ENCODE data around the gene FANCG. TPM values are rescaled to one million over a fixed set of nuclear protein-coding genes. Genes with fewer than 3 reads are reported as not detected.

The FANCG gene
- total RNA-seq, 4 donors from 2014 or later = 14.4 to 40.4 (median 22.2) TPM

GRCh38 chr9:35044071-35044470 is 35.7 kb downstream of the FANCG start:
- no peak overlapping the region for H3K4me3 ChIP-seq
- H3K36me3 ChIP-seq = peaks cover 0 to 33% (median 0%) of the 10 kb centered on the region in 3 donors
- H3K27ac ChIP-seq = no peak overlapping the region
- H3K4me1 ChIP-seq = no peaks in the 10 kb centered on the region
- DNase-seq = no peak
- no peak for TF ChIP-seq POLR2A (IDR thresholded peaks at IDR 0.05)
- TF ChIP-seq, protein P1, sequence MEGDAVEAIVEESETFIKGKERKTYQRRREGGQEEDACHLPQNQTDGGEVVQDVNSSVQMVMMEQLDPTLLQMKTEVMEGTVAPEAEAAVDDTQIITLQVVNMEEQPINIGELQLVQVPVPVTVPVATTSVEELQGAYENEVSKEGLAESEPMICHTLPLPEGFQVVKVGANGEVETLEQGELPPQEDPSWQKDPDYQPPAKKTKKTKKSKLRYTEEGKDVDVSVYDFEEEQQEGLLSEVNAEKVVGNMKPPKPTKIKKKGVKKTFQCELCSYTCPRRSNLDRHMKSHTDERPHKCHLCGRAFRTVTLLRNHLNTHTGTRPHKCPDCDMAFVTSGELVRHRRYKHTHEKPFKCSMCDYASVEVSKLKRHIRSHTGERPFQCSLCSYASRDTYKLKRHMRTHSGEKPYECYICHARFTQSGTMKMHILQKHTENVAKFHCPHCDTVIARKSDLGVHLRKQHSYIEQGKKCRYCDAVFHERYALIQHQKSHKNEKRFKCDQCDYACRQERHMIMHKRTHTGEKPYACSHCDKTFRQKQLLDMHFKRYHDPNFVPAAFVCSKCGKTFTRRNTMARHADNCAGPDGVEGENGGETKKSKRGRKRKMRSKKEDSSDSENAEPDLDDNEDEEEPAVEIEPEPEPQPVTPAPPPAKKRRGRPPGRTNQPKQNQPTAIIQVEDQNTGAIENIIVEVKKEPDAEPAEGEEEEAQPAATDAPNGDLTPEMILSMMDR (IDR thresholded peaks at IDR 0.05) = no peak
- H3K27me3 ChIP-seq = no peaks in the 10 kb centered on the region
- no peaks in the 10 kb centered on the region for H3K9me3 ChIP-seq

DNA sequence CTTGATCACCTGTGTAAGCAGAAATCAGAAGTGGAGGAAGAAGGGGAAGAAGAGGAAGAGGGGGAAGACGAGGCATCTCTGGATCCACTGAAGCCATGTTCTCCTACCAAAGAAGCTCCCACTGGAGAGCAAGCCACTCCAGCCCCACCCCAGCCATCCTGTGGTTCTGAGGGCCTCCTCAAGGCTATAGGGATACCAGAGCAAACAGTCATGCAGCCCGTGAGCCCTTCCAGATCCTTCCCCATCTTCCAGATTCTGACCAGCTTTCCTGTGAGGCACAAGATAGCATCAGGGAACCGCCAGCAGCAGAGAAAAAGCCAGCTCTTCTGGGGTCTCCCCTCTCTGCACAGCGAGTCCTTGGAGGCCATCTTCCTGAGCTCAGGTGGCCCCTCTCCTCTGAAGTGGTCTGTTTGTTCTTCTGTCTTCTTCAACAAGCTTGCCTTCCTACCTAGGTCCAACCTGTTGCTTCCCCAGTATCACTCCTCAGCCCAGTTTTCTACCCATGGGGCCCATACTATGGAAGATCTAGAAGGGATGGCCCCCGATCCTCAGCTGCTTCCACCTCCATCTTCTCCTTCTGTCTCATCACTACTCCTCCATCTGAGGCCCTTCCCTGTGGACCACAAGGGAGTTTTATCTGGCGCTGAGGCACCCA is 36.7 kb downstream of the FANCG start:
- Histone ChIP-seq H3K27me3 (no peaks in the 10 kb centered on the region), H3K36me3 (peaks cover 0 to 27% (median 0%) of the 10 kb centered on the region in 3 donors), H3K27ac (no peak overlapping the region), H3K4me3 (no peak overlapping the region), H3K9me3 (no peaks in the 10 kb centered on the region), H3K4me1 (no peaks in the 10 kb centered on the region)
- TF ChIP-seq, protein P1 (IDR thresholded peaks at IDR 0.05) = no peak
- TF ChIP-seq POLR2A (IDR thresholded peaks at IDR 0.05) = no peak
- DNase-seq = no peak

DNA sequence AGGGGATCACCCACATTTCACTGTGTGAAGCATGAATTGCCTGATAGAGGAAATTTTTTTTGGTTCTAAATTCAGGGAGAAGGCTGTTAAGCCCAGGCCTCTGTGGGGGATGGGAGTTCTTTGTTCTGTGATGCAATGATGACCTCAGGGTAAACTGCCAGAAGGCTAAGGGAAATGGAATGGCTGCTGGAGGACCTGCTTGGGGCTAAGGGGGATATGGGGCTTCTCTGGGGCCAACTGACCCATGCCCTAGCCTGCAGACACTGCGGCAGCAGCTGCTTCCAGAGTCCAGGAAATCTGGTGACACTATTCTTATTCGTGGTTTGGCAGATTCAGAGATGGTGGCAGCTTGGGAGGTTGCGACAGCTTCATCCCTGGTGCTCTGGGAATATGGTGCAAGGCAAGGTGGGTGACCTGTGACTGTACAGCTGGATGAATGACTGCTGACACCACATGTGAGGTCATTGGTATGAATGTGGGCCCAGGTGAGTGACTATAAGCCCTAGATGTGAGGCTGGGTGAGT is 37.6 kb downstream of the FANCG start:
- no peak overlapping the region for H3K4me3 ChIP-seq
- no peaks in the 10 kb centered on the region for H3K27me3 ChIP-seq
- H3K9me3 ChIP-seq = no peaks in the 10 kb centered on the region
- H3K27ac ChIP-seq = no peak overlapping the region
- peaks cover 0 to 27% (median 0%) of the 10 kb centered on the region in 3 donors for H3K36me3 ChIP-seq
- no peaks in the 10 kb centered on the region for H3K4me1 ChIP-seq
- no peak for DNase-seq
- no peak for TF ChIP-seq POLR2A (IDR thresholded peaks at IDR 0.05)
- TF ChIP-seq, protein P1 (IDR thresholded peaks at IDR 0.05) = no peak

DNA sequence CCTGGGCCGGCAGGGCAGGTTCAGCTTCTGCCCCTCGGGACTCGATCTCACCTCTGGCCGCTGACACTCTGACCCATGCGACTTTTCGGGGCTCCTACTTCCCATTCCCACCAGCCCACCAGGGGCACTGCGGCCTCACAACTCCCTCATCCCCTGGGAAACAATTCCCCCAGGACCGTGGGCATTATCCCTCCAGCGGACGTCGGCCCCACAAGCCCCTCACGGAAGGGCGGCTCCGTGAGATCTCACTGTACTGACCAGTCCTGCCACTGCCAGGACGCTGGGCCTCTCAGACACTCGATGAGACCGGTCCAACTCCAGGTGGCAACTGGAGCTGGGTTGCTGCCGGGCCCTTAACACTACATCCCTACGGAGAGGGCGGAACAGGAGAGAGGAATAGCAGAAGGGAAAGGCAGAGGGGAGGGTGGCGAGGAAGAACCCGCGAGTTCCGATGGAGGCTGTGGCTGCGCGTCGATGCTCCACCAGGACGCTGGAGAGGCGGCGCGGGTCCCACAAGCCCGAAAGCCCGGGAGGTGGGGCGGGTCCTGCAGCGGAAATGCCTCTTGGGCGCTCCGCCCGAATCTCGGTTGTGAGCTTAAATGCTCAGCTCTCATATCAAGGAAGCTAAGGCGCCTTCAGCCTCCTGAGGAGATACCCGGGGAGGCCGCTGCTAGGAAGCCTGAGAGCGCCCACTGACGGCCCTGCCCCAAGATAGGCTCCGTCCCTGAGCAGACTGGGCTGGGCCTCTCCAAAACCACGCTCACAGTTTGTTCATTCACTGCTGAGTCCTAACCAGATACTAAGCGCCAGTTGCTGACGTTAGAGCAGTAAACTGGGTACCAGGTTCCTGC is 43.7 kb downstream of the FANCG start:
- Histone ChIP-seq H3K4me3 (peak overlapping the region in 3 of 4 donors; percentile 8 to 28 (median 18)), H3K9me3 (no peaks in the 10 kb centered on the region), H3K4me1 (no peaks in the 10 kb centered on the region), H3K36me3 (peaks cover 0 to 5% (median 0%) of the 10 kb centered on the region in 3 donors), H3K27ac (no peak overlapping the region), H3K27me3 (no peaks in the 10 kb centered on the region)
- DNase-seq = peak in 2 of 3 donors; percentile 22 to 55
- TF ChIP-seq, protein P1 (IDR thresholded peaks at IDR 0.05) = no peak
- no peak for TF ChIP-seq POLR2A (IDR thresholded peaks at IDR 0.05)

GRCh38 chr9:35033101-35033500 is 46.6 kb downstream of the FANCG start:
- H3K4me1 ChIP-seq = no peaks in the 10 kb centered on the region
- TF ChIP-seq, protein P1 (IDR thresholded peaks at IDR 0.05) = no peak
- no peak for TF ChIP-seq POLR2A (IDR thresholded peaks at IDR 0.05)

More at GRCh38 chr9:35033101-35033500, 46.6 kb downstream of the FANCG start:
- H3K4me3 ChIP-seq = no peak overlapping the region
- H3K36me3 ChIP-seq = peaks cover 0 to 5% (median 0%) of the 10 kb centered on the region in 3 donors
- H3K9me3 ChIP-seq = no peaks in the 10 kb centered on the region
- DNase-seq = no peak
- no peaks in the 10 kb centered on the region for H3K27me3 ChIP-seq
- no peak overlapping the region for H3K27ac ChIP-seq
